GM12892 (cell line): ENCODE data around the gene CDH13.

Experiments
- POLR2A ChIP-seq: IDR thresholded peaks from 2 replicates; pipeline ENCODE4 v1.6.1; 2011; ENCODE audit warnings: low read depth, low read length, control low read depth
- POLR2AphosphoS5 ChIP-seq: IDR thresholded peaks from 2 replicates; pipeline ENCODE4 v1.6.1; 2011; ENCODE audit warnings: low read depth, low read length, control low read depth

DNA sequence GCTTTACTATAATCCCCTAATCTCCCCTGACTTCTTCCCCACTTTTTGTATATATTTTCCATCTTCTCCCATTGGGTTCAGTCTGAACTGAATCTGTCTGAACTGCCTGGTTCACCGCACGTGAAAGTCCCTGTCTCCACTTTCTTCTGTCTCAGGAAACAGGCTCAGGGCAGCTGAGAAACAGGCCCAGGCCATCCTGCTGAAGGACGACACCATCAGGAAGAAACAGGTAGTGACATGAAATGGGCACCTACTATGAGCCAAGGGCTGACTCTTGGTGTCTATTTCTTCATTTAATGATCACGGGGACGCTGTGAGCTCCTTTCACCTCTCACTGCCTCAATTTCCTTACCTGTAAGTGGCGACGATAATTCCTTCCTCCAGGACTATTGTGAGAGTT is 1090.5 kb downstream of the CDH13 start:
- TF ChIP-seq POLR2AphosphoS5 (no peak), POLR2A (no peak)
